ENCODE results near the gene CLDN6.

The CLDN6 gene

GRCh38 chr16:2987833-2988232 lies 30.1 kb downstream of the CLDN6 start:
- no peak for DNase-seq (ENCODE audit: low read depth in 3 of 3)

GRCh38 chr16:2987286-2987685 lies 30.7 kb downstream of the CLDN6 start:
- no peak for DNase-seq (ENCODE audit: low read depth in 3 of 3)

- no peak for DNase-seq (ENCODE audit: low read depth in 3 of 3)
Observed at GRCh38 chr16:2986623-2987188, 31.3 kb downstream of the CLDN6 start.

GRCh38 chr16:2985893-2986355 lies 32.1 kb downstream of the CLDN6 start:
- no peak for DNase-seq (ENCODE audit: low read depth in 3 of 3)

GRCh38 chr16:2985462-2985861 lies 32.5 kb downstream of the CLDN6 start:
- no peak for DNase-seq (ENCODE audit: low read depth in 3 of 3)

GRCh38 chr16:2983706-2984136 lies 34.3 kb downstream of the CLDN6 start:
- DNase-seq (ENCODE audit: low read depth in 3 of 3): peak; percentile 56 to 70 (median 66)

- no peak for DNase-seq (ENCODE audit: low read depth in 3 of 3)
Observed at GRCh38 chr16:2982402-2982801, 35.6 kb downstream of the CLDN6 start.

GRCh38 chr16:2981899-2982250 lies 36.1 kb downstream of the CLDN6 start:
- no peak for DNase-seq (ENCODE audit: low read depth in 3 of 3)

GRCh38 chr16:2981177-2981898 lies 36.6 kb downstream of the CLDN6 start:
- DNase-seq (ENCODE audit: low read depth in 3 of 3): no peak

GRCh38 chr16:2980227-2981176 lies 37.5 kb downstream of the CLDN6 start, which contains the start of gene PKMYT1:
PKMYT1 (minus strand) TSS chr16:2980446; CDS start chr16:2979657, 789 bp downstream.
- peak; percentile 89 to 97 (median 91) for DNase-seq (ENCODE audit: low read depth in 3 of 3)

- DNase-seq (ENCODE audit: low read depth in 3 of 3): no peak
Observed at GRCh38 chr16:2979669-2980226, 38.2 kb downstream of the CLDN6 start.

GRCh38 chr16:2977440-2977839 lies 40.5 kb downstream of the CLDN6 start:
- no peak for DNase-seq (ENCODE audit: low read depth in 3 of 3)

GRCh38 chr16:2976673-2977072 lies 41.3 kb downstream of the CLDN6 start:
- no peak for DNase-seq (ENCODE audit: low read depth in 3 of 3)

- no peak for DNase-seq (ENCODE audit: low read depth in 3 of 3)
Observed at GRCh38 chr16:2976201-2976600, 41.8 kb downstream of the CLDN6 start.

- DNase-seq (ENCODE audit: low read depth in 3 of 3): no peak
Observed at GRCh38 chr16:2975161-2975795, 42.7 kb downstream of the CLDN6 start.

- DNase-seq (ENCODE audit: low read depth in 3 of 3): no peak
Observed at GRCh38 chr16:2974319-2975056, 43.5 kb downstream of the CLDN6 start.

GRCh38 chr16:2973605-2974318 lies 44.2 kb downstream of the CLDN6 start:
- DNase-seq (ENCODE audit: low read depth in 3 of 3): no peak

GRCh38 chr16:2973093-2973492 lies 44.9 kb downstream of the CLDN6 start:
- no peak for DNase-seq (ENCODE audit: low read depth in 3 of 3)

GRCh38 chr16:2971985-2972784 lies 45.8 kb downstream of the CLDN6 start:
- no peak for DNase-seq (ENCODE audit: low read depth in 3 of 3)

Measured in stimulated activated CD4-positive, alpha-beta T cell treated with anti-CD3 and anti-CD28 coated beads, TNF-alpha, amount 100 ng/mL, for 48 hours (primary cell).